ENCODE data around the gene SYNE2. TPM values are rescaled to one million over a fixed set of nuclear protein-coding genes. Genes with fewer than 3 reads are reported as not detected.

SYNE2 gene
- total RNA-seq, 1 donor = 10.1 TPM

DNA sequence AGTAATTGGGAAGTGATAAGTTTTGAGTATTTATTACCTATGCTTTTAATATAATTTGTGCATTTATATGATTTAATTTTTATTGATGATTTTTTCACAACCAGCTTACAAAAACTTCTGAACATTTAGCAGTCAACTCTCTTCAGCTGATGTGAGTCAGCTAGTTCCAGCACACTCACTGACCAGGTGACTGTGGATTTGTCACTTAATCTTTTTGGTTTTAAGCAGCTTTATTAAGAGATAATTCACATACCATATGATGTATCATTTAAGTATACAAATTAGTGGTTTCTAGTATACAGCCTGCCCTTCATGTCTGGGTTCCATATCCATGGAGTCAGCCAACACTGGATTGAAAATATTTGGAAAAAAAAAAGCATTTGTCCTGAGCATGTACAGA is 103.5 kb downstream of the SYNE2 start:
- Histone ChIP-seq H3K4me1 (ENCODE audit: insufficient read depth, low read length) (peaks cover 6% of the 10 kb centered on the region), H3K27me3 (ENCODE audit: insufficient read depth, low read length) (no peaks in the 10 kb centered on the region), H3K4me3 (ENCODE audit: insufficient read depth, low read length) (no peak overlapping the region), H3K79me2 (ENCODE audit: insufficient read depth, low read length) (no peaks in the 10 kb centered on the region), H3K27ac (ENCODE audit: low read depth, low read length) (no peak overlapping the region), H3K4me2 (ENCODE audit: insufficient read depth, low read length) (no peak overlapping the region), H2AFZ (ENCODE audit: low read length) (no peak overlapping the region), H3K9me3 (ENCODE audit: low read depth, low read length) (no peaks in the 10 kb centered on the region), H3K36me3 (ENCODE audit: insufficient read depth, low read length) (no peaks in the 10 kb centered on the region), H4K20me1 (ENCODE audit: insufficient read depth, low read length) (no peaks in the 10 kb centered on the region)
- DNase-seq (ENCODE audit: insufficient read length, low spot score, missing footprints) = no peak
- TF ChIP-seq, protein P1, sequence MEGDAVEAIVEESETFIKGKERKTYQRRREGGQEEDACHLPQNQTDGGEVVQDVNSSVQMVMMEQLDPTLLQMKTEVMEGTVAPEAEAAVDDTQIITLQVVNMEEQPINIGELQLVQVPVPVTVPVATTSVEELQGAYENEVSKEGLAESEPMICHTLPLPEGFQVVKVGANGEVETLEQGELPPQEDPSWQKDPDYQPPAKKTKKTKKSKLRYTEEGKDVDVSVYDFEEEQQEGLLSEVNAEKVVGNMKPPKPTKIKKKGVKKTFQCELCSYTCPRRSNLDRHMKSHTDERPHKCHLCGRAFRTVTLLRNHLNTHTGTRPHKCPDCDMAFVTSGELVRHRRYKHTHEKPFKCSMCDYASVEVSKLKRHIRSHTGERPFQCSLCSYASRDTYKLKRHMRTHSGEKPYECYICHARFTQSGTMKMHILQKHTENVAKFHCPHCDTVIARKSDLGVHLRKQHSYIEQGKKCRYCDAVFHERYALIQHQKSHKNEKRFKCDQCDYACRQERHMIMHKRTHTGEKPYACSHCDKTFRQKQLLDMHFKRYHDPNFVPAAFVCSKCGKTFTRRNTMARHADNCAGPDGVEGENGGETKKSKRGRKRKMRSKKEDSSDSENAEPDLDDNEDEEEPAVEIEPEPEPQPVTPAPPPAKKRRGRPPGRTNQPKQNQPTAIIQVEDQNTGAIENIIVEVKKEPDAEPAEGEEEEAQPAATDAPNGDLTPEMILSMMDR (IDR thresholded peaks at IDR 0.05; ENCODE audit: extremely low read depth, low read depth, low read length) = no peak

- no peaks in the 10 kb centered on the region for H3K27me3 ChIP-seq (ENCODE audit: insufficient read depth, low read length)
- no peaks in the 10 kb centered on the region for H3K36me3 ChIP-seq (ENCODE audit: insufficient read depth, low read length)
- H3K9me3 ChIP-seq (ENCODE audit: low read depth, low read length) = no peaks in the 10 kb centered on the region
- H3K4me3 ChIP-seq (ENCODE audit: insufficient read depth, low read length) = no peak overlapping the region
- peaks cover 9% of the 10 kb centered on the region for H3K4me1 ChIP-seq (ENCODE audit: insufficient read depth, low read length)
- H3K27ac ChIP-seq (ENCODE audit: low read depth, low read length) = no peak overlapping the region
- no peaks in the 10 kb centered on the region for H3K79me2 ChIP-seq (ENCODE audit: insufficient read depth, low read length)
- no peak overlapping the region for H3K4me2 ChIP-seq (ENCODE audit: insufficient read depth, low read length)
- no peak overlapping the region for H2AFZ ChIP-seq (ENCODE audit: low read length)
- TF ChIP-seq, protein P1 (IDR thresholded peaks at IDR 0.05; ENCODE audit: extremely low read depth, low read depth, low read length) = no peak
- H4K20me1 ChIP-seq (ENCODE audit: insufficient read depth, low read length) = no peaks in the 10 kb centered on the region
- DNase-seq (ENCODE audit: insufficient read length, low spot score, missing footprints) = no peak
Measured at GRCh38 chr14:63960926-63961567, 108.2 kb downstream of the SYNE2 start.

DNA sequence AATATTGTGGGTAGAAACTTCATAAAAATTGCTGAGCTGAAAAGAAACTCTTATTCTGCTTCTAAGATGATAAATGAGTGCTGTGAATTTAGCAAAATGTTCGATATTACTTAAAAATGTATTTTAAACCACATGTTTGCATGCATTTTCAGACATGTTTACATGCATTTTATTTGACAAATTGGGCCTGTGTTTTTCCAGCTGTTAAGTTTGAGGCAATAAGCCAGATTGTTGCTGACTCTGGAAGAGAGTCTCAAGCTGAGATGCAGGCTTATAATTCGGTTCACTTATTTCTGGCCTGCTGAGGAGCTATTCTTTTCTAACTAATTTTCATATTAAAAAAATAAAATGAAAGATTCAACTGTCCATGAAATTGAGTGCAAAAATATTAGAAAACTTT is 110.1 kb downstream of the SYNE2 start:
- no peak overlapping the region for H2AFZ ChIP-seq (ENCODE audit: low read length)
- no peak overlapping the region for H3K4me2 ChIP-seq (ENCODE audit: insufficient read depth, low read length)
- H3K4me3 ChIP-seq (ENCODE audit: insufficient read depth, low read length) = no peak overlapping the region
- no peaks in the 10 kb centered on the region for H3K36me3 ChIP-seq (ENCODE audit: insufficient read depth, low read length)
- peaks cover 9% of the 10 kb centered on the region for H3K4me1 ChIP-seq (ENCODE audit: insufficient read depth, low read length)
- TF ChIP-seq, protein P1 (IDR thresholded peaks at IDR 0.05; ENCODE audit: extremely low read depth, low read depth, low read length) = no peak
- H3K27ac ChIP-seq (ENCODE audit: low read depth, low read length) = no peak overlapping the region
- H3K27me3 ChIP-seq (ENCODE audit: insufficient read depth, low read length) = no peaks in the 10 kb centered on the region
- no peaks in the 10 kb centered on the region for H3K79me2 ChIP-seq (ENCODE audit: insufficient read depth, low read length)
- no peaks in the 10 kb centered on the region for H3K9me3 ChIP-seq (ENCODE audit: low read depth, low read length)
- DNase-seq (ENCODE audit: insufficient read length, low spot score, missing footprints) = no peak
- no peaks in the 10 kb centered on the region for H4K20me1 ChIP-seq (ENCODE audit: insufficient read depth, low read length)

DNA sequence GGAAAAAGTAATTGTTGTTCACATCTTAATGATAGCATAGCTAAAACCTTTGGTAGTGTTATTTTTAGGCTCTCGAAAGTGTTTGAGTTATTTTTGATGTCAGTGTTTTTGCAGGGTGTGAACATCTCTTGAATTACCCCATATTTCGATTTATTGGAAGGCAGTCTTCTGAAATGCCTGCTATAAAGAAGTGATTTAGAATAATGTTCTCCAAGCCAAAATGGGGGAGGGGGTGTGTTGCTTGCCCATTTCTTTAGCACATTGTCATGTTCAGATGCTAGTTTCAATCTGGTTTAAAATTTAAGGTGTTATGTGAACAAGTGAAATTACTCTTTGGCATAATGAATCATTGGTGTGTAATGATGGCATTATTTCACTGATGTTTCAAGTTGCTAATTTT is 110.6 kb downstream of the SYNE2 start:
- Histone ChIP-seq H3K27me3 (ENCODE audit: insufficient read depth, low read length) (no peaks in the 10 kb centered on the region), H3K79me2 (ENCODE audit: insufficient read depth, low read length) (no peaks in the 10 kb centered on the region), H3K36me3 (ENCODE audit: insufficient read depth, low read length) (no peaks in the 10 kb centered on the region), H3K9me3 (ENCODE audit: low read depth, low read length) (no peaks in the 10 kb centered on the region), H3K4me1 (ENCODE audit: insufficient read depth, low read length) (peaks cover 9% of the 10 kb centered on the region), H3K4me3 (ENCODE audit: insufficient read depth, low read length) (no peak overlapping the region), H4K20me1 (ENCODE audit: insufficient read depth, low read length) (no peaks in the 10 kb centered on the region), H3K4me2 (ENCODE audit: insufficient read depth, low read length) (no peak overlapping the region), H2AFZ (ENCODE audit: low read length) (no peak overlapping the region), H3K27ac (ENCODE audit: low read depth, low read length) (no peak overlapping the region)
- TF ChIP-seq, protein P1 (IDR thresholded peaks at IDR 0.05; ENCODE audit: extremely low read depth, low read depth, low read length) = no peak
- peak; percentile 21 for DNase-seq (ENCODE audit: insufficient read length, low spot score, missing footprints)
